A673 (cell line): ENCODE data around the gene CCDC120. TPM values are rescaled to one million over a fixed set of nuclear protein-coding genes. Genes with fewer than 3 reads are reported as not detected.
A peak's percentile ranks its signal among the peaks of the same experiment; 100 is the strongest.

Experiments
- BruUV-seq: library from RNA; stranded (reverse); fragments of 400-500 nt; replicated peaks from 2 replicates; lab custom pipeline; 2021; lab: Mats Ljungman, UMichigan
- CTCF ChIA-PET: fragments of 300-600 bp; sonication (Branson Sonifier 250); formaldehyde crosslinking; loops from one replicate; lab custom pipeline; 2022; ENCODE audit warnings: antibody characterized with exemption; lab: Charles Lee
- POLR2A ChIA-PET: fragments of 300-600 bp; sonication (Branson Sonifier 250); formaldehyde crosslinking; loops from one replicate; lab custom pipeline; 2022; ENCODE audit warnings: antibody characterized with exemption; ENCODE audit not compliant: low non-redundant PET; lab: Charles Lee
- DNase-seq: peaks from one replicate; pipeline ENCODE4 v3.0.0-alpha.2; 2015; ENCODE audit warnings: low spot score
- H3K27ac ChIP-seq: fragments of 200-600 bp; sonication (generic); 2 replicates; pipeline ENCODE4 v1.5.1; 2016; ENCODE audit warnings: mixed run types, low read depth, mild to moderate bottlenecking, mixed read lengths, antibody characterized with exemption, low read length; ENCODE audit not compliant: poor library complexity, severe bottlenecking
- H3K27me3 ChIP-seq: fragments of 200-600 bp; sonication (generic); replicated peaks from 2 replicates; pipeline ENCODE4 v1.6.1; 2017; ENCODE audit warnings: mixed run types, low read depth, mild to moderate bottlenecking, mixed read lengths, antibody characterized with exemption, low read length; ENCODE audit not compliant: insufficient read depth, poor library complexity
- H3K36me3 ChIP-seq: fragments of 200-600 bp; sonication (generic); 2 replicates; pipeline ENCODE4 v1.6.1; 2016; ENCODE audit warnings: mixed run types, mild to moderate bottlenecking, mixed read lengths, antibody characterized with exemption, low read length; ENCODE audit not compliant: insufficient read depth, poor library complexity, severe bottlenecking
- H3K4me1 ChIP-seq: fragments of 200-600 bp; sonication (generic); 2 replicates; pipeline ENCODE4 v1.6.1; 2017; ENCODE audit warnings: mixed run types, mild to moderate bottlenecking, mixed read lengths, antibody characterized with exemption, low read length; ENCODE audit not compliant: insufficient read depth, poor library complexity, severe bottlenecking
- H3K4me3 ChIP-seq: fragments of 200-600 bp; sonication (generic); 2 replicates; pipeline ENCODE4 v1.5.1; 2016; ENCODE audit warnings: low read depth, mixed run types, mild to moderate bottlenecking, mixed read lengths, low read length; ENCODE audit not compliant: poor library complexity, severe bottlenecking
- H3K9me3 ChIP-seq: fragments of 200-600 bp; sonication (generic); 2 replicates; pipeline ENCODE4 v1.6.1; 2016; ENCODE audit warnings: mixed run types, low read depth, mild to moderate bottlenecking, mixed read lengths, antibody characterized with exemption, low read length; ENCODE audit not compliant: poor library complexity, severe bottlenecking
- CTCF ChIP-seq: fragments of 300-800, 200-600 bp; sonication (generic); conservative IDR thresholded peaks from 2 replicates; pipeline ENCODE4 v1.5.1; 2017; ENCODE audit warnings: low read depth, mild to moderate bottlenecking, antibody characterized with exemption, low read length, moderate library complexity, mixed read lengths
- EZH2 ChIP-seq: fragments of 200-600 bp; sonication (generic); IDR thresholded peaks from 2 replicates; pipeline ENCODE4 v1.6.1; 2017; ENCODE audit warnings: borderline replicate concordance, low read depth, mild to moderate bottlenecking, mixed read lengths, antibody characterized with exemption, low read length; ENCODE audit not compliant: poor library complexity, severe bottlenecking
- intact Hi-C: fragments of 100-400 bp; cut with micrococcal nuclease; formaldehyde crosslinking; loops from one replicate; pipeline ENCODE4 v1.10.0; 2022; ENCODE audit not compliant: unreplicated experiment
- total RNA-seq: library from RNA; stranded (reverse); gene quantifications from 2 replicates; pipeline ENCODE4 v1.2.3, GENCODE V29; 2021

CCDC120 gene
- total RNA-seq, 1 experiment from 2014 or later, result 13.0 TPM

DNA sequence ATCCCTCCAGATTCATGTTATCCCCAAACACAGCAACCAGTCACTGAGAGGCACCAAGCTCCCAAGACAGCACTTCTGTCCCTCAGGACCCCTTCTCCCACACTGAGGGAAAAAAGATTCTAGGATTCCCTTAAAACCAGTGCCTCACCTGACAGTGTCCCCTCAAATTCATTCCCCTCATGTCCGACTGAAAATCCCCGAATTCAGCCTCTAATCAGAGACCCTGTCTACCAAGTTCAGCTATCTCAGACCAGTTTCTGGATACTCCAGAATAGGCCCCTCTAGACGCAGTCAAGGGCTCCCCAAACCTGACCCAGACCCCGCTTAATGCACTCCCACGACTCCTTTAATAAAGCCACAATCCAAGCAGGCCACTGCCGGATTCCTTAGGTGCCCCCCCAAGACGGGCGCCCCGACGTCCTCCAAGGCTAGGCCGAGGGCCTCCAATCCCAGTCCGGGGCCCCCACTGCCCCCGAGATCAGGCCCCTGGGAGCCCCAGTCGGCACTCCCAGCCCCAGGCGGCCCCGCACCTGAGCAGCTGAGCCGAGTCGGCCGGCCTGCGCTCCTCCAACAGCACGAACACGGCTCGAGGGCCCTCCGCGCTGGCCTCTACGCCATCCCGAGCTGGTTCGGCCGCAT lies 16.1 kb upstream of the CCDC120 start:
- TF ChIP-seq EZH2, result no peak
- DNase-seq, result no peak
- H3K4me3 ChIP-seq, result peak overlapping the region; percentile 87
- peaks cover 17% of the 10 kb centered on the region for H3K4me1 ChIP-seq
- no peaks in the 10 kb centered on the region for H3K27me3 ChIP-seq
- peaks cover 17% of the 10 kb centered on the region for H3K36me3 ChIP-seq
- POLR2A ChIA-PET, result no interaction called here
- intact Hi-C loops, result loop anchor here (1.0 kb wide), 1 partner anchor 125 kb away; no protein-coding TSS in a partner anchor
- BruUV-seq, result no TSS peak
- no peaks in the 10 kb centered on the region for H3K9me3 ChIP-seq
- peak overlapping the region; percentile 89 for H3K27ac ChIP-seq
- CTCF ChIA-PET, result interaction anchor here (0.6 kb wide), 1 partner anchor 44 kb away, joined by 3 read pairs; no protein-coding TSS in a partner anchor

GRCh38 chrX:49043220-49043986 lies 15.4 kb upstream of the CCDC120 start, which contains the start of gene TFE3:
Gene TFE3 (minus strand): TSS chrX:49043357. CDS start chrX:49043226, 131 bp downstream.
- no TSS peak for BruUV-seq
- H3K27me3 ChIP-seq, result no peaks in the 10 kb centered on the region
- peak within 1 kb of the TSS; percentile 89 for H3K27ac ChIP-seq
- TF ChIP-seq EZH2 (no peak), CTCF (peak; percentile 65)
- ChIA-PET CTCF (interaction anchor here (0.6 kb wide), 1 partner anchor 43 kb away, joined by 3 read pairs; no protein-coding TSS in a partner anchor), POLR2A (no interaction called here)
- peak; percentile 98 for DNase-seq
- peak within 1 kb of the TSS; percentile 87 for H3K4me3 ChIP-seq
- H3K4me1 ChIP-seq, result peaks cover 17% of the 10 kb centered on the region
- intact Hi-C loops, result loop anchor here (1.0 kb wide), 1 partner anchor 126 kb away; no protein-coding TSS in a partner anchor
- peaks cover 10% of the 10 kb centered on the region for H3K36me3 ChIP-seq
- no peaks in the 10 kb centered on the region for H3K9me3 ChIP-seq

- Histone ChIP-seq H3K27ac (peak overlapping the region; percentile 64), H3K4me1 (peaks cover 11% of the 10 kb centered on the region), H3K4me3 (peak overlapping the region; percentile 39), H3K36me3 (peaks cover 6% of the 10 kb centered on the region), H3K9me3 (no peaks in the 10 kb centered on the region), H3K27me3 (no peaks in the 10 kb centered on the region)
- ChIA-PET CTCF (no interaction called here), POLR2A (no interaction called here)
- intact Hi-C loops, result loop anchor here (1.0 kb wide), 1 partner anchor 127 kb away; no protein-coding TSS in a partner anchor
- BruUV-seq, result no TSS peak
- TF ChIP-seq CTCF, result no peak
- no peak for TF ChIP-seq EZH2
- DNase-seq, result no peak
Measured at GRCh38 chrX:49043987-49044281, 14.9 kb upstream of the CCDC120 start.
